GM12878 (cell line): ENCODE data around the gene NSD2. TPM values are rescaled to one million over a fixed set of nuclear protein-coding genes. Genes with fewer than 3 reads are reported as not detected.

Source experiments
- ATAC-seq: fragments of 200-7000 bp; cut with Tn5 transposase; 3 replicates; pipeline ENCODE4 v1.9.1; 2020; ENCODE audit warnings: mild to moderate bottlenecking, moderate library complexity
- BruUV-seq: library from RNA; stranded (reverse); fragments of 400-500 nt; replicated peaks from 2 replicates; lab custom pipeline; 2021; lab: Mats Ljungman, UMichigan
- CTCF ChIA-PET: fragments of 300-600 bp; sonication (Branson Sonifier 250); formaldehyde crosslinking; extraction: SDS; loops from one replicate; lab custom pipeline; 2021; ENCODE audit warnings: inconsistent platforms; lab: Yijun Ruan, JAX
- POLR2A ChIA-PET: fragments of 350-600 bp; formaldehyde crosslinking; extraction: SDS; loops from one replicate; lab custom pipeline; 2021; ENCODE audit warnings: inconsistent platforms; lab: Charles Lee
- RAD21 ChIA-PET: fragments of 300-600 bp; sonication (Branson Sonifier 250); formaldehyde crosslinking; loops from one replicate; lab custom pipeline; 2023; ENCODE audit warnings: antibody characterized with exemption; ENCODE audit not compliant: unreplicated experiment; lab: Charles Lee
- SMC1A ChIA-PET: fragments of 300-600 bp; sonication (Branson Sonifier 250); formaldehyde crosslinking; loops from one replicate; lab custom pipeline; 2023; ENCODE audit not compliant: unreplicated experiment, uncharacterized antibody; lab: Charles Lee
- DNase-seq: peaks from one replicate; pipeline ENCODE4 v3.0.0-alpha.2; 2011; ENCODE audit warnings: low read depth, low spot score
- FAIRE-seq: peaks from 3 replicates; lab custom pipeline; 2011; peaks lifted over from hg19 to GRCh38; lab: Jason Lieb, UNC
- H2AFZ ChIP-seq: 2 replicates; pipeline ENCODE4 v1.6.0; 2011; ENCODE audit warnings: low read depth, low read length, control low read depth; ENCODE audit not compliant: control insufficient read depth
- H3K27ac ChIP-seq: 2 replicates; pipeline ENCODE4 v1.5.1; 2011; ENCODE audit warnings: control low read depth; ENCODE audit not compliant: control insufficient read depth, insufficient read depth
- H3K27me3 ChIP-seq, 2 experiments: replicated peaks in 1 of 2; 2 replicates each; pipeline versions ENCODE4 v1.6.0 to v1.6.1; 2011; ENCODE audit warnings: low read length in 1 of 2; ENCODE audit not compliant: control insufficient read depth in 2 of 2, insufficient read depth in 2 of 2
- H3K36me3 ChIP-seq, 2 experiments: 2 replicates each; pipeline ENCODE4 v1.5.1; 2011; ENCODE audit warnings: low read length in 1 of 2; ENCODE audit not compliant: control insufficient read depth in 2 of 2, insufficient read depth in 2 of 2
- H3K4me1 ChIP-seq: 2 replicates; pipeline ENCODE4 v1.6.1; 2011; ENCODE audit warnings: mild to moderate bottlenecking, low read length, moderate library complexity, mixed read lengths; ENCODE audit not compliant: control insufficient read depth, insufficient read depth
- H3K4me2 ChIP-seq: 2 replicates; pipeline ENCODE4 v1.6.0; 2011; ENCODE audit warnings: control low read depth; ENCODE audit not compliant: control insufficient read depth, insufficient read depth
- H3K4me3 ChIP-seq: fragments of 200-600 bp; sonication (generic); 2 replicates; pipeline ENCODE4 v1.5.1; 2016
- H3K79me2 ChIP-seq: 2 replicates; pipeline ENCODE4 v1.6.0; 2011; ENCODE audit warnings: low read length; ENCODE audit not compliant: control insufficient read depth, insufficient read depth
- H3K9ac ChIP-seq: 2 replicates; pipeline ENCODE4 v1.8.0; 2011; ENCODE audit warnings: low read length, control low read depth, mixed read lengths; ENCODE audit not compliant: control insufficient read depth, insufficient read depth
- H3K9me3 ChIP-seq: replicated peaks from 3 replicates; pipeline ENCODE4 v1.5.1; 2011; ENCODE audit warnings: mild to moderate bottlenecking, low read length; ENCODE audit not compliant: control insufficient read depth, insufficient read depth
- H4K20me1 ChIP-seq: 2 replicates; pipeline ENCODE4 v1.6.0; 2011; ENCODE audit not compliant: control insufficient read depth, insufficient read depth
- BHLHE40 ChIP-seq, 2 experiments: fragments of 450-650 bp in 1 of 2; IDR thresholded peaks; 2 replicates each; pipeline ENCODE4 v1.6.1; 2011 to 2017; ENCODE audit warnings: low read depth in 2 of 2, borderline replicate concordance in 1 of 2, improper control_type of control experiment in 1 of 2, low read length in 1 of 2, mild to moderate bottlenecking in 1 of 2
- BRCA1 ChIP-seq: IDR thresholded peaks from 2 replicates; pipeline ENCODE4 v1.6.1; 2011; ENCODE audit warnings: low read depth, low read length, improper control_type of control experiment
- E4F1 ChIP-seq: fragments of 450-650 bp; IDR thresholded peaks from 2 replicates; pipeline ENCODE4 v1.6.1; 2018; ENCODE audit warnings: borderline replicate concordance, mild to moderate bottlenecking; ENCODE audit not compliant: partially characterized antibody
- HDGF ChIP-seq: fragments of 450-650 bp; IDR thresholded peaks from 2 replicates; pipeline ENCODE4 v1.6.1; 2016; ENCODE audit warnings: antibody characterized with exemption
- IKZF2 ChIP-seq, 2 experiments: fragments of 450-650 bp; IDR thresholded peaks; 2 replicates each; pipeline ENCODE4 v1.6.1; 2017; ENCODE audit warnings: mild to moderate bottlenecking in 2 of 2, moderate library complexity in 2 of 2
- NR2F1 ChIP-seq: fragments of 450-650 bp; conservative IDR thresholded peaks from 2 replicates; pipeline ENCODE4 v1.6.1; 2017; ENCODE audit warnings: mild to moderate bottlenecking
- REST ChIP-seq: IDR thresholded peaks from 2 replicates; pipeline ENCODE4 v1.6.1; 2012; ENCODE audit warnings: mild to moderate bottlenecking, low read depth, low read length
- SMARCA5 ChIP-seq: fragments of 450-650 bp; IDR thresholded peaks from 2 replicates; pipeline ENCODE4 v1.6.1; 2017; ENCODE audit warnings: mild to moderate bottlenecking
- STAT3 ChIP-seq: IDR thresholded peaks from 2 replicates; pipeline ENCODE4 v1.6.1; 2011; ENCODE audit warnings: low read depth, low read length, improper control_type of control experiment
- USF2 ChIP-seq: IDR thresholded peaks from 2 replicates; pipeline ENCODE4 v1.6.1; 2011; ENCODE audit warnings: low read depth, low read length, improper control_type of control experiment, borderline replicate concordance
- ZNF384 ChIP-seq: IDR thresholded peaks from 2 replicates; pipeline ENCODE4 v1.6.1; 2012; ENCODE audit warnings: low read depth, mild to moderate bottlenecking, low read length, improper control_type of control experiment, borderline replicate concordance
- WGBS: methylation state at CpG from one replicate; pipeline ENCODE4 v1.1.6; 2016; ENCODE audit warnings: low lambda C conversion rate; ENCODE audit not compliant: insufficient replicate concordance, insufficient coverage; ENCODE audit errors: missing lambda C conversion rate; 5-methylcytosine and 5-hydroxymethylcytosine counted together
- in situ Hi-C: fragments of 300-500 bp; cut with MboI; formaldehyde crosslinking; loops from 9 replicates; pipeline ENCODE4 v1.14.3; 2018; ENCODE audit warnings: mixed read lengths
- intact Hi-C: fragments of 100-400 bp; cut with micrococcal nuclease; formaldehyde crosslinking; loops from one replicate; pipeline ENCODE4 v1.14.2; 2022; ENCODE audit not compliant: unreplicated experiment
- polyA plus RNA-seq, 11 experiments: library from polyadenylated mRNA; depleted of rRNA in 4 of 11; unstranded in 6 of 11; stranded (reverse) in 5 of 11; fragments of >200 nt; fragmentation: Nextera tagmentation in 4 of 11; fragmentation: Illumina TruSeq in 1 of 11; extraction: Ambion mirVana in 4 of 11; extraction: Trizol in 1 of 11; gene quantifications; 1 replicate in 1 of 11; 2 replicates in 10 of 11; pipeline versions ENCODE4 v1.2.1 to v1.2.3, GENCODE V29; 2011 to 2016; ENCODE audit warnings: inconsistent platforms in 2 of 11, missing spikeins in 2 of 11, low read depth in 1 of 11
- total RNA-seq, 4 experiments: library from RNA; depleted of rRNA in 3 of 4; stranded (reverse); fragments of >200 nt in 3 of 4; fragmentation: Illumina TruSeq in 1 of 4; extraction: Trizol in 1 of 4; gene quantifications; 2 replicates each; pipeline versions ENCODE4 v1.2.1 to v1.2.3, GENCODE V29; 2013 to 2021
- TF ChIP-seq, protein P1 (sequence below): fragments of 150-350 bp; IDR thresholded peaks from 2 replicates; pipeline ENCODE4 v1.6.1; 2016; ENCODE audit warnings: low read depth, low read length

Gene NSD2
- total and polyA plus RNA-seq, 10 of the 15 experiments (the other 5 are each of a cell fraction or from before 2014, with no cell fraction given): 8.6 to 139 (median 67.2) TPM

DNA sequence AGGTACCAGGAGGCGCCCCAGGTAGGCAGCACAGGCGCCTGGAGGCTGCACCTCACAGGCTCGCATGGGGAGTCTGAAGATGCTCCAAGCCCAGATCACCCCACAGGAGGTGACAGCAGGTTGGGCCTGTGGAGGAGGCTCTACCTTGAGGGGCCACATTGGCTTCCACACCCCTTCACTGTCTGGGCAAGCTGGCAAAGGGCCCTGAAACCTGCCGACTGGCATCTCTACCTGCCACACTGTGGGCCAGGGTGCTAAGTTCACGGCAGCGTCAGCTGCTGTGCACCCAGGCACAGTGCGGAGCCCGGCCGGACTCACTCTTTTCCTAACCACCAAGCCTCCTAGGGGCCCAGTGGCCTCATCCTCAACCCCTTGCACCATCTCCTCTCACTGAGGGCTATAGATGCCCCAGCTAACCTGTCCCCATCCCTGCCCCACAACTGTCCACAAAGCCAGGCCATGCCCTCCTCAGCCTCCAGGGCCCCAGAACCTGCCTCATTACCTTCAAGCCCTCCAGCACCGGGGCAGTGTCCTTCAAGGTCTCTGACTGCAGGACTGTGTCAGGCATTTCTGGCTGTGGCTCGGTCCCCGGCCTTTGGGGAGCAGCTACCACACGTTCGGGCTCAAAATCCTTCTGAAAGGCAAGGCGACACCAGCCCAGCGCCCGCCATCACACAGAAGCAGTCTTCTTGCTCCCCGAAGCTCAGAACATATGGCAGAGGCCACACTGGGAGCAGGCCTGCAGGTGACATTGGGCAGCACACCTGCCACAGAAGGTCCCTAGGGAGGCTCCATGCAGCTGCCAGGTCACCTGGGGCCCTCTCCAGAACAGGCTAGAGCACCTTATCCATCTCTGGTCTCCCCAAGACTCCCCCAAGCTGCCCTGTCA lies 49.3 kb upstream of the NSD2 start:
- no peaks in the 10 kb centered on the region for H3K9me3 ChIP-seq
- in situ Hi-C loops: no loop called here
- H3K27me3 ChIP-seq: no peaks in the 10 kb centered on the region
- H4K20me1 ChIP-seq: no peaks in the 10 kb centered on the region
- H3K4me1 ChIP-seq: no peaks in the 10 kb centered on the region
- POLR2A ChIA-PET: interaction anchor here (0.5 kb wide), 1 partner anchor 609 kb away, joined by 3 read pairs; no protein-coding TSS in a partner anchor
- no peak overlapping the region for H3K27ac ChIP-seq
- no peak overlapping the region for H2AFZ ChIP-seq
- intact Hi-C loops: no loop called here
- BruUV-seq: no TSS peak
- H3K4me2 ChIP-seq: no peak overlapping the region
- RAD21 ChIA-PET: no interaction called here
- whole genome bisulfite sequencing: 93% methylated on average over 18 of the region's 18 CpGs
- no peak for FAIRE-seq
- no peaks in the 10 kb centered on the region for H3K79me2 ChIP-seq
- H3K9ac ChIP-seq: no peak overlapping the region
- no peak for ATAC-seq
- peaks cover 19 to 33% of the 10 kb centered on the region in 2 experiments; a peak in 3 of 4 replicates for H3K36me3 ChIP-seq
- SMC1A ChIA-PET: no interaction called here
- CTCF ChIA-PET: interaction anchor here (1.5 kb wide), 1 partner anchor 78 kb away, joined by 4 read pairs; no protein-coding TSS in a partner anchor
- no peak overlapping the region for H3K4me3 ChIP-seq
- no peak for DNase-seq
- TF ChIP-seq IKZF2 (IDR thresholded peaks at IDR 0.05) (no peak), SMARCA5 (no peak), ZNF384 (no peak), HDGF (no peak), REST (no peak), STAT3 (no peak), USF2 (no peak), BRCA1 (no peak), BHLHE40 (IDR thresholded peaks at IDR 0.05; ENCODE audit: borderline replicate concordance in 1 of 2, low read depth in 2 of 2, low read length in 1 of 2) (no peak), E4F1 (no peak), NR2F1 (no peak)
- TF ChIP-seq, protein P1, sequence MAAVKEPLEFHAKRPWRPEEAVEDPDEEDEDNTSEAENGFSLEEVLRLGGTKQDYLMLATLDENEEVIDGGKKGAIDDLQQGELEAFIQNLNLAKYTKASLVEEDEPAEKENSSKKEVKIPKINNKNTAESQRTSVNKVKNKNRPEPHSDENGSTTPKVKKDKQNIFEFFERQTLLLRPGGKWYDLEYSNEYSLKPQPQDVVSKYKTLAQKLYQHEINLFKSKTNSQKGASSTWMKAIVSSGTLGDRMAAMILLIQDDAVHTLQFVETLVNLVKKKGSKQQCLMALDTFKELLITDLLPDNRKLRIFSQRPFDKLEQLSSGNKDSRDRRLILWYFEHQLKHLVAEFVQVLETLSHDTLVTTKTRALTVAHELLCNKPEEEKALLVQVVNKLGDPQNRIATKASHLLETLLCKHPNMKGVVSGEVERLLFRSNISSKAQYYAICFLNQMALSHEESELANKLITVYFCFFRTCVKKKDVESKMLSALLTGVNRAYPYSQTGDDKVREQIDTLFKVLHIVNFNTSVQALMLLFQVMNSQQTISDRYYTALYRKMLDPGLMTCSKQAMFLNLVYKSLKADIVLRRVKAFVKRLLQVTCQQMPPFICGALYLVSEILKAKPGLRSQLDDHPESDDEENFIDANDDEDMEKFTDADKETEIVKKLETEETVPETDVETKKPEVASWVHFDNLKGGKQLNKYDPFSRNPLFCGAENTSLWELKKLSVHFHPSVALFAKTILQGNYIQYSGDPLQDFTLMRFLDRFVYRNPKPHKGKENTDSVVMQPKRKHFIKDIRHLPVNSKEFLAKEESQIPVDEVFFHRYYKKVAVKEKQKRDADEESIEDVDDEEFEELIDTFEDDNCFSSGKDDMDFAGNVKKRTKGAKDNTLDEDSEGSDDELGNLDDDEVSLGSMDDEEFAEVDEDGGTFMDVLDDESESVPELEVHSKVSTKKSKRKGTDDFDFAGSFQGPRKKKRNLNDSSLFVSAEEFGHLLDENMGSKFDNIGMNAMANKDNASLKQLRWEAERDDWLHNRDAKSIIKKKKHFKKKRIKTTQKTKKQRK: no peak
